Measurements from ENCODE around the gene DDX1.

DDX1 gene

DNA sequence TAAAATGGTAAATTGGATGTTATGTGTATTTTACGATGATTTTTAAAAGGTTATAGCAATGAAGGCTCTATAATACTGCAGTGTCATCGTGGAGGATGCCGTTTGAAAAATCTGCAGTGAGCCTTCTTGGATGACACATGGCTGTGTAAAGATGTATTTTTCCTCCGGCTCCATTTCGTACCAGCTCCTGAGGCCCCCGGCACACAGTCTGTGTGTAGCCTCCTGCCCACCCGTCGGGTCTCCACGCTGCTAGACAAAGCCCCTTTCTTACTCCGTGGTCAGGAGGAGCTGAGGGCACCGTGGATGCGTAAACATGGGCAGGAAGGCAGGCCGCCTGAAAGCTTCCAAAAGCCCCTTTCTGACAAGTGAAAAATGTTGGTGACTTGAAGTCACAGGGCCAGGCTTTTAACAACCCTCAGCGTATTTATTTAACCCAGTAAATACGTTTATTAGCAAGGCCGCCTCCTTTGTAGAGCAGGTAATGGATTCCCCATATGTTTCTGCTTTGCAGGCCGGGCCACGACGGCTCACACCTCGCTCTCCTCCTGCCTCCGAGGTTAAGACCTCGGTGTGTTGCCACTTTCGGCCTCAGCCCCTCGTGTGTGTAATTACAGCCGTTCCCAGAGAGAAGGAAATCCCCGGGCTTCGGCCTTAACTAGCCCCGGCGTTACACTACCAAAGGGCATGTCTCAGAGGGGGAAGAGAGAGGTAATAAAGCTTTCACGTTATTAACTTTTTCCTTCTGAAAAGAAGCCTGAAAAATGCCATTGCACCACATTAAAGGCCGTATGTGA lies 72.8 kb downstream of the DDX1 start:
- TF ChIP-seq POLR2AphosphoS5 (IDR thresholded peaks at IDR 0.05; ENCODE audit: low read depth, low read length) = no peak
- TF ChIP-seq TAF1 (IDR thresholded peaks at IDR 0.05; ENCODE audit: low read depth, low read length) = no peak
- TF ChIP-seq POLR2A (IDR thresholded peaks at IDR 0.05; ENCODE audit: low read depth, low read length) = no peak
- TF ChIP-seq POU2F2 (IDR thresholded peaks at IDR 0.05; ENCODE audit: low read depth, low read length) = no peak
- TF ChIP-seq SPI1 (IDR thresholded peaks at IDR 0.05; ENCODE audit: low read depth, low read length) = no peak
- no peak for TF ChIP-seq PAX5 (IDR thresholded peaks at IDR 0.05; ENCODE audit: insufficient read depth, low read length, severe bottlenecking)
- no peak for FAIRE-seq
- DNase-seq (ENCODE audit: insufficient read length, low spot score) = no peak

DNA sequence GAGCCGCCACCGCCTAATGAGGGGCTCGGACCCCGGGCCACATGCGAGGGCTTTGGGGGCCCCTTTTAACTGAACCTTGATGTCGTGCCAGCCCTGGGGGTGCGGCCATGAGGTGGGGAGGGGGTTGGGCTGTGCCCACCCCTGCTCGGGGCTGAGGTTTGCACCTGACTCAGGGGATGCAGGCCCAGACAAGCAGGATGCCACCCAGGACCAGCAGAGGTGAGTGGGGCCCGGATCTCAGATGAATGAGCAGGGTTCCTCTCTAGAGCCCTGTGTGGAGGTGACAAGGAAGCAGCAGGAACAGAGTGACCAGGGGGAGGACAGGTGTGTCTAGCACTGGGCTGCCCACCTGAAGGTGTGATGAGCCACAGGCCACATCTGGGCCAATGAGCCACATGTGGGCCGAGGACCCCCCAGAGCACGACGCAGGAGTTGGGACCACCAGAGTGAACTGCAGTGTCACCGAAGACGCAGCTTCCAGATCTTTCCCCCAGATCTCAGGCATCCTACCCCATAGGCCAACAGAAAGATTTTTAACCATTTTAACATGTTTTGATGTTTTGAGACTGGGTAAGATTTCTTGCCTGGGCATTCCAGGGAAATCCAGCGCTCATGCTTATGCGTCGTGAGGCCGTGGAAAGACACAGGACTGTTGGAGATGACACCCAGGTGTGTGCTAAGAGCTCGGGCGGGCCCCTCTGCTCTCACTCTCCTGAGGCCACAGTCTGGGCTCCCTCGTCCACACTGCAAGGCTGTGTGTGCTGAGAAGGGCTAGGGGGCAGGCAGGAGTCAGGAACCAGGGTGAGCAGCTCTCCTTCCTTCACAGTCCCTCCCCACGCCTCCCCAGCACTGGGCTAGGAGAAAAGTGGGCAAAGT lies 73.6 kb downstream of the DDX1 start:
- no peak for FAIRE-seq
- no peak for TF ChIP-seq POU2F2 (IDR thresholded peaks at IDR 0.05; ENCODE audit: low read depth, low read length)
- TF ChIP-seq POLR2AphosphoS5 (IDR thresholded peaks at IDR 0.05; ENCODE audit: low read depth, low read length) = no peak
- TF ChIP-seq SPI1 (IDR thresholded peaks at IDR 0.05; ENCODE audit: low read depth, low read length) = no peak
- TF ChIP-seq POLR2A (IDR thresholded peaks at IDR 0.05; ENCODE audit: low read depth, low read length) = no peak
- TF ChIP-seq PAX5 (IDR thresholded peaks at IDR 0.05; ENCODE audit: insufficient read depth, low read length, severe bottlenecking) = no peak
- no peak for TF ChIP-seq TAF1 (IDR thresholded peaks at IDR 0.05; ENCODE audit: low read depth, low read length)

DNA sequence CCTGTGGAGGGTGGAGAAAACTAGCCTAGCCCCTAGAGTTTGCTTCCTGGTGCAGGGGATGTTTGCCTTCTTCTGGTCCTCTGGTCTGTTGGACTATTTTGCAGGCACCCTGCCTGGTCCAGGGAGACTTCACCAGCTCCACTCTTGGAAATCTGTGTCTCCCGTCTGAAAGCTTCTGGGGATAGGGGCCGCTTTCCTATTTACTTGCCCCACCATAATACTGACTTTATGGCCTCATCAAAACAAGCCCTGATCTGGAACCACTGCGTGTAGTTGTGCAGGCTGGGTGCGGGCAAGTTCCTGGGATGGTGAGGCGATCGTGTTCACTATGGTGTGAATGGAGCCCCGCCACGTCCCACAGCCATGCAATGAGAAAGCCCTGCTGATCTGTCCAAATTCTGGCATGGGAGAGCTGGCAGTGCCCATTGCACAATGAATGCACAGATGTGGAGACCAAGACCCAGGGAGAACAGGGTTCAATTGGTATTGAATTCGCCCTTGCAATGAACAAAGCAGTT lies 74.3 kb downstream of the DDX1 start:
- DNase-seq (ENCODE audit: insufficient read length, low spot score) (no peak), FAIRE-seq (no peak)
- no peak for TF ChIP-seq PAX5 (IDR thresholded peaks at IDR 0.05; ENCODE audit: insufficient read depth, low read length, severe bottlenecking)
- TF ChIP-seq SPI1 (IDR thresholded peaks at IDR 0.05; ENCODE audit: low read depth, low read length) = no peak
- no peak for TF ChIP-seq POLR2AphosphoS5 (IDR thresholded peaks at IDR 0.05; ENCODE audit: low read depth, low read length)
- no peak for TF ChIP-seq TAF1 (IDR thresholded peaks at IDR 0.05; ENCODE audit: low read depth, low read length)
- TF ChIP-seq POU2F2 (IDR thresholded peaks at IDR 0.05; ENCODE audit: low read depth, low read length) = no peak
- no peak for TF ChIP-seq POLR2A (IDR thresholded peaks at IDR 0.05; ENCODE audit: low read depth, low read length)

More for the DNA sequence above, 73.6 kb downstream of the DDX1 start:
- DNase-seq (ENCODE audit: insufficient read length, low spot score) = no peak

DNA sequence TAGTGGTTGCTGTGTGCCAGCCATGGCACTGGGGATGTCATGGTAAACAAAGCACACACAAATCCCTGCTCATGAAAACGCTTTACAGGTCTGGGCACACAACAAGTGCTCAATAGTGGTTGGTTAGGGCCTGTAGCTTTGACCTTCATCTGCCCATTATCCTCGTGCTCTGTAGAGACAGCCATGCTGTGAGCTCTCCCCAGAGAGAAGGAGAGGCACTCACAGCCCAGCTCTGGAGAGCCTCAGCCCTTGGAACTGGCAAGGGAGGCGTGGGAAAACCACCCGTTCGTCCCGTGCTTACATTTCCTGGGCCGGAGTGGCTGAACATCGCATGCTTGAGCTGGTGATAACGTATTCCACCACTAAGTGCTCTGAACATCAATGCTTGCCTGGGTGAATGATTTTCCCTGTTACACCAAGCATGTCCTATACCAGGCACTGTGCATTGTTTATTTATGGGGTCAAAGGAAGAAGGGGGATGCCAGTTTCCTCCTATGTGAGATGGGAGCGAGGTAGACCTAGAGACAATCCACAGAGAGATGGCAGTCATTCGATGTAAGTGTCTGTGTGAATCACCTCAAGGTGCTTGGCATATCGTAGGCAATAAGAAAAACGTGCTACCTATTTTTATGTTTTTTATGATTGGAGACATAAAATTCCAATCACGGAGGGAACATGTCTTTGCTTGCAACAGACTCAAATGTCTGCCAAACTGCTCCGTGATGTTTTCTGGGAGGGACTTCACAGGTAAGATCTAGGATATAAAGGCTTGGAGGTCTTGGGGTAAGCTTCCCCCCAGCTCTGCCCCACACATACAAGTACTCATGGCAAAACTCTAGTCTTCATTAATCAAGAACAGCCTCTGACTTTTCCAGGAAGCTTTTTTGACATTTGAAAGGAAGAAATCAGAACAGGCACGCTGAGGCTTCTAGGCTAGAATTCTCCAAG lies 75.5 kb downstream of the DDX1 start:
- no peak for DNase-seq (ENCODE audit: insufficient read length, low spot score)
- no peak for FAIRE-seq
- no peak for TF ChIP-seq TAF1 (IDR thresholded peaks at IDR 0.05; ENCODE audit: low read depth, low read length)
- TF ChIP-seq SPI1 (IDR thresholded peaks at IDR 0.05; ENCODE audit: low read depth, low read length) = no peak
- TF ChIP-seq PAX5 (IDR thresholded peaks at IDR 0.05; ENCODE audit: insufficient read depth, low read length, severe bottlenecking) = no peak
- no peak for TF ChIP-seq POU2F2 (IDR thresholded peaks at IDR 0.05; ENCODE audit: low read depth, low read length)
- TF ChIP-seq POLR2A (IDR thresholded peaks at IDR 0.05; ENCODE audit: low read depth, low read length) = no peak
- TF ChIP-seq POLR2AphosphoS5 (IDR thresholded peaks at IDR 0.05; ENCODE audit: low read depth, low read length) = no peak

DNA sequence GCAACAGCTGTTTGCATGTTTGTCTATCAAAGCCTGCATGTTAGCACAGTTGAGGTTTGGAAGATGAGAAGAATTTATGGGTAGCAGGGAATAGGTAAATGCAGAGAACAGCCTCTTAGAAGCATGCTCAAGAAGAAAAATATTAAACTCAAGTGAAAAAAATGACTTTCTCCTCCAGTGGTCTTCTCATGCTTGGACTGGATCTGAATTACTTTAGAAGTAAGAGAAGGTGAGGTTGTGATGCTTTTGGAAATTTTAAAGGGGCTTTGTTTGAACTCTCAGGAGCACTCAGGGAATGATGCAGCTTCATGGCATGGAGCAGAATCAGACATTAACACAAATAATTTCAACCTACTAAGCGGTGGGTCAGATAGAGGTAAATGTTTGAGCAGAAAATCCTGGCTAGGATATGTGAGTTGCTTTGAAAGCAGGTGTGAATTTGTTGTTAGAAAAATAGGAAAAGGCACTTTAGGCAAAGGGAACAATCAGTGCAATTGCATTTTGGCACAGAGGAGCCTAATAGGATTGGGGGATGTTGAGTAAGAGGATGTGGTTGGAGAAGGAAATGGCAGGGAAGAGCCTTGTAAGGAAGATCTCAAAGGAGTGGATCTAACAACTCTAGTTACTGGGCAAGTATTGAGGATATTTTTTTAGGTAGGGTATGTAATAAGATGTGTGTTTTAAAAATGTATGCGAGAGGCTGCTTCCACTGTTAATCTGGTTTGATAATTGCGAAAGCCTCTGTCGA lies 76.3 kb downstream of the DDX1 start:
- TF ChIP-seq POLR2AphosphoS5 (IDR thresholded peaks at IDR 0.05; ENCODE audit: low read depth, low read length) (no peak), POU2F2 (IDR thresholded peaks at IDR 0.05; ENCODE audit: low read depth, low read length) (no peak), SPI1 (IDR thresholded peaks at IDR 0.05; ENCODE audit: low read depth, low read length) (no peak), TAF1 (IDR thresholded peaks at IDR 0.05; ENCODE audit: low read depth, low read length) (no peak), POLR2A (IDR thresholded peaks at IDR 0.05; ENCODE audit: low read depth, low read length) (no peak), PAX5 (IDR thresholded peaks at IDR 0.05; ENCODE audit: insufficient read depth, low read length, severe bottlenecking) (no peak)
- FAIRE-seq = no peak
- no peak for DNase-seq (ENCODE audit: insufficient read length, low spot score)

DNA sequence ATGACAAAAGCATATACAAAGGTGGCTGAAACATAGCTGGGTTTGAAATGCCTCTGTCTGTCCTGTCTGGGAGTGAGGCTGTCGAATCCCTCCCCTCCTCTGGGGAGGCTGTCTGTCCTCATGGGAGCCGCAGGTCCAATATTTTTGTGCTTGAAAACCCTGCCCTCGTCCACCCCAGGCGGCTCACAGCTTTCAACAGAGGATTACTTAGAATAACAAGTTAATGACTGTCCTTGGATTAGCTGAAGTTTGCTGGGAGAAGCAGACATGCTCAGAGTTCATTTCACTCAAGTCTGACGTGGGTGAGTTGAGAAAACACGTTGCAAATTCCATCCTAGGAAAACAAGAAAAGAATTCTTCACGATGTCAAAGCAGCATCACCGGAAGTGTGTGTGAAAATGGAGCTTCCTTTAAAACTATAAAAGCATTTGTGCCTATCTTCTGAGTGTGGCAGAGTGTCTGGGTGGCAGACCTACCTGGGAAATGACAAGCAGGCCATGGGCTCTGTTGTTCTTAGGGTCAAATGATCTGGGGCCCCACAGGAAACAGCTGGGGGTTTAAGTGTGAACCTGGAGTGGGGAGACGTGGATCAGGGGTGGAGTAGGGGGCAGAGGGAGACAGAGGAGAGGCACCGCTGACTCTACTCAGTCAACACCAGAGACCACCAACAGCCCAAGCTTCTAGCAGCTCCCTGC lies 77.1 kb downstream of the DDX1 start:
- no peak for DNase-seq (ENCODE audit: insufficient read length, low spot score)
- FAIRE-seq = no peak
- TF ChIP-seq PAX5 (IDR thresholded peaks at IDR 0.05; ENCODE audit: insufficient read depth, low read length, severe bottlenecking) = no peak
- TF ChIP-seq SPI1 (IDR thresholded peaks at IDR 0.05; ENCODE audit: low read depth, low read length) = no peak
- no peak for TF ChIP-seq POU2F2 (IDR thresholded peaks at IDR 0.05; ENCODE audit: low read depth, low read length)
- TF ChIP-seq POLR2A (IDR thresholded peaks at IDR 0.05; ENCODE audit: low read depth, low read length) = no peak
- TF ChIP-seq TAF1 (IDR thresholded peaks at IDR 0.05; ENCODE audit: low read depth, low read length) = no peak
- TF ChIP-seq POLR2AphosphoS5 (IDR thresholded peaks at IDR 0.05; ENCODE audit: low read depth, low read length) = no peak

DNA sequence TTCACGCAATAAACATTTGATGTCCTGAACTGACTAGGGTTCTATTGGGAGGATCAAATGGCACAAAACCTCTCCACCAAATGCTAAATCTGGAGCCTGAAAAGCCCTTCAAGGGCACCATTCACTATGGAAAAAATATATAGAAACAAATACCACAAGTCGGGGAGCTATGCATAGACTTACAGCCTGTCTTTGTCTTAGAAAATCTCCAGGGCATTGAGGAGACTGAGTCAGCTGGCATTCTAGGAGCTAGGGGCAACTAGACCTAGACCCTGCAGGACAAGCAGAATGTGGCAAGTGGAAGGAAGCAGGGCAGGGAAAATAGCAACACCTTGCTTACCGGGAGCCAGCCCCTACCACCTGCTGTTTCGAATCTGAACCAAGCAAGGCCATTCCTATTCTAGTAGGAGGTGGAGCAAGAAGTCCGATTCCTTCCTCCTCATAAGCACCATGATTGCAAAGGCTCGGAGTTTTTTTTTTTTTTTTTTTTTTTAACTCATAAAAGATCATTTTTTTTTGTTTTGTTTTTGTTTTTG lies 77.8 kb downstream of the DDX1 start:
- TF ChIP-seq POU2F2 (IDR thresholded peaks at IDR 0.05; ENCODE audit: low read depth, low read length) = no peak
- no peak for TF ChIP-seq POLR2A (IDR thresholded peaks at IDR 0.05; ENCODE audit: low read depth, low read length)
- no peak for TF ChIP-seq POLR2AphosphoS5 (IDR thresholded peaks at IDR 0.05; ENCODE audit: low read depth, low read length)
- DNase-seq (ENCODE audit: insufficient read length, low spot score) = no peak
- FAIRE-seq = no peak
